ENCODE results near the gene FLT4.

- no peak for TF ChIP-seq GATA2 (IDR thresholded peaks at IDR 0.05; ENCODE audit: low read depth, low read length)
- no peak for TF ChIP-seq GATA3 (IDR thresholded peaks at IDR 0.05; ENCODE audit: low read depth, low read length)
Measured at GRCh38 chr5:180595381-180596114, 53.9 kb downstream of the FLT4 start.
